ENCODE results near the gene WSCD2.

The WSCD2 gene

DNA sequence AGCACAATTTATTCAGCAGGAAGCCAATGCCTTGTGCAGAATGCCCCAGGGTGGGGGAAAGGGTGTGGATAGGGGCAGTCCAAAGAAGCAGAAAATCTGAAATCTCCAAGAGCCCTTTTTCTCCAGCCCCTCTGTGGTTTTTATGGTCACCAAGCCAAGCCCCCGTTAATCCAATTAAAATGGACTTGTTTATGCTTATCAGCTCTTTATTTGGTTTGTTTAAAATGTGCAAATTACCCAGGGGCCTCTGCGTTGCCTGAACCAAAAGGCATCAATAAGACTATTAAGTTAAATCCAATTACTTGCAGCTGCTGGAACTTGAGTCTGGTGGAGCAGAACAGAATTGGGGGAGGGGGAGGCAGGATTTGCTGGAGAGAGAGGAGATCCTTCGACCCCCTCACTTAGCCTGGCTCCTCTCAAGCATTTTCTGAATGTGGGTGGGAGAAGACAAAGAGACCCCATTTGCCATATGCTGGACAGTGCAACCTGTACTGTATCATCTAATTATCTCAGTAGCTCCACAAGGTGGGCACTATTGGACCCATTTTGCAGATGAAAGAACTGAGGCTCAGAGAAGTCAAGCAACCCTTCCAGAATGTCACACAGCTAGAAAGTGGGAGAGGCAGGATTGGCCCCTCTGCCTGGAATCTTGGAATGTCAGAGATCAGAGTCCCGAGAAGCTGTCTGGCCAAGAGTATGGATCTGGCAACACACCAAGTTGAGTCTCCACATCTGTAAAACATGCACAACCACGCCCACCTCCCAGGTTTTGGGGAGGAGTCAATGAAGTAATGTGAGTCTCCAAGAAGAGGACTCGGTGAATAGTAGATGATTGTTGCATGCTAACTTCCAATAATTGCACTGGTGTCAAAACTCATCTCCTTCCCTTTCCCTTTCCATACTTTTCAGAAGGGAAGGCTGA, 143.1 kb downstream of the WSCD2 start:
- no peak for DNase-seq

DNA sequence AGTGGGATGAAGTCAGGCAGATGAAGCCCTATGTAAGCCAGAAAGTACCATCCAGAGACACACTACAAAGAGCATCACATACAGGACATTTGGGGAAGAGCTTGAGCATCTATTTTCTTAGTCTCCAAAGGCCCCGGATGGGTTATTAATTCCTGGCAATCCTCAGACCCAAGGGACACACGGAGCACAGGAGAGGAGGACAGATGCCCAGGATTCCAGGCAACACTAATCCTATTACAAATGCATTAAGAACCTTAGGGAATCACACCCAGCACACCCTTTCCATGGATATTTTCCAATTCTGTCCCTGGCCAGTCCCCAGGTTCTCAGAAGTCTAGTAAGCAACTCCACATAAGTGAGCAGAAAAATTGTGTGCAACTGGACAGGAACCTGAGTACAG, 144.1 kb downstream of the WSCD2 start:
- no peak for DNase-seq

DNA sequence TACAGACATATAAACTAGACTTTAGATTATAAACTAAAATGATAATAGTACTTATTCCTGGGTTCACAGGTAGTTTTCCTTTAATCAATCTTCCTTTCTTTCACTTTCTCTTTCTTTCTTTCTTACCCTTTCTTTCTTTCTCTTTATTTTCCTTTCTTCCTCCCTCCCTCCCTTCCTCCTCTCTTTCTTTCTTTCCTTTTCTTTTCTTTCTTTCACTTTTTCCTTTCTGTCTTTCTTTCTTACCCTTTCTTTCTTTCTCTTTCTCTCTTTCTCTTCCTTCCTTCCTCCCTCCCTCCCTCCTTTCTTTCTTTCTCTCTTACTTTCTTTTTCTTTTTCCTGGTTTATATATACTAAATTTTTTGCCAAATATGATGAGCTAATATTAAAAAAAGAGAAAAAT, 148.5 kb downstream of the WSCD2 start:
- DNase-seq: no peak

DNA sequence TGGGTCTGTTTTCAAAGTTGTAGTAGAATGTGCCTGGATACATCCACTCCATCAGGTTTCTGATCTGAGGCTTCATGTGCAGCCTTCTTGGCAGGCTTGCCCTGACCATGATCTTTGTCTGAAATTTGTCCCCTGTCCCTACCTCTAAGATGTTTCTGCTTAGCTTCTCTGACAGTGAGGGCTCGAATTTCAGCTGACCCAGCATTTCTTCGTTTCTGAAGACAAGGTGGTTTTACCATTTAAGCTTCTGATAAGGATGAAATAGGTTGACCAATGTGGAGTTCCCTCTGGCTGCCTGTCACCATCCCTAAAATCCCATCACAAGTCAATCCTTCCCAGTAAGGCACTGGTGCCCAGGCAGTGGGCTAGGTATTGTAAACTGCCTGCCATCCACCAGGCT, 153.1 kb downstream of the WSCD2 start:
- no peak for DNase-seq

DNA sequence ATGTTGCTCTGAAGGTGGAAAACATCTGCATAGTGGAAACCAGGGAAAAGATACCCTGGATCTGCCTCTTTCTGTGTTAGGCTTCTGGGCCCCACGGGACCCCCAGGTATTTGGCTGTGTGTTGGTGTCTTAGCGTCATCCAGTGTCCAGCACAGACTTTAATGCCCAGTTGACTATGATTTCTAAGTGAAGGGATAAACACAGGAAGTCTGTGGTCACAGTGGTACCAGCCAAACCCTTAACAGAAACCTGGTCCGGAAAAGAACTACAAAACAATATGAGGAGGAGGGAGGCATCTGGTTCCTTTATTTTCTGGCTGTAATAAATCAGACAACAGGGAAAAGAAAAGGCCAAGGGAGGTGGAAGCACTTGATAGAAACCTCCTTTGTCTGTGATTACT, 153.6 kb downstream of the WSCD2 start:
- DNase-seq: no peak

DNA sequence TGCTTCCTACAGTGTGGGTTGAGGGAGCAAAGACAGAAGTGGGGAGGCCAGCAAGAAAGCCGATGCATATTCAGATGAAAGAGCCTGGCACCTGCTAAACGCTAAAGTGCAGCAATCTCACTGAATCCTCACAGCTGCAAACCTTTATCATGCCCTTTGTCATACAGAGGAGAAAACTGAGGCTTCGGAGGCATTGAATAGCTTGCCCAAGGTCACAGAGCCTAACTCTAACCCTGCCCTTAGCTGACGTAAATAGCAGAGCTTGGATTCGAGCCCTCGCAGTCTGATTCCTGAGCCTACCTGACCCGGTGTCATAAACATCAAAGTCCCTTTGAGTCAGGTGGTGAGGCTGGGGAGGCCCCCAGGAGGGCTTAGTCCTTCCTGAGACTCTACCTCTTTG, 155.1 kb downstream of the WSCD2 start:
- DNase-seq: no peak

DNA sequence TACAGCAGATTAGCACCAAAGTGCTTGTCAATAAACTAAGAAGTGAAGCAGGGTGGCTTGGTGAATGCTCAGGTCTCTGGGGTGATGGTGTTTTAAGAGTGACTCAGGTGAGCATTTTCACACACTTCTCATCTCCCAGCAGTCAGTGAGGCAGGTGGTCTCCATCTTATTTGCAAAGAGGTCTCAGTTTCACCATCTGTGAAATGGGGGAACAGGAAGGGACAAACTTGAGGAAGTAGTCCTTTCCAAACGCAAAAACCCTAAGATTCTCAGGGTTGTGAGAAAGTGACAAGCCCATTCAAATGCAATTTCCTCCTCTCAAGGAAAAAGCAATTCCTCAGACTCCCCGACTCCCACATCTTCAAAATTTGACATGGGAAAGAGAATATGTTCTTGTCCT, 155.9 kb downstream of the WSCD2 start:
- no peak for DNase-seq

DNA sequence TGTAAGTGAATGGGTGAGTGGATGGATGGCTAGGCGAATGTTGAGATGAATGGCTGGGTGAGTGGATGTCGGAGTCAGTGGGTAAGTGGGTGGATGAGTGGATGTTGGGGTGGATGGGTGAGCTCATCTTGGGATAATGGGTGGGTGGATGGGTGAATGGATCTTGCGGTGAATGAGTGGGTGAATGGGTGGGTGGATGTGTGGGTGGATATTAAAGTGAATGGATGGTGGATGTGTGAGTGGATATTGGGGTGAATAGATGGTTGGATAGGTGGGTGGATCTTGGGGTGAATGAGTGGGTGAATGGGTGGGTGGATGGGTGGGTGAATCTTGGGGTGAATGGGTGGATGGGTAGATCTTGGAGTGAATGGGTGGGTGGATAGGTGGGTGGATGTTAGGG, 158.1 kb downstream of the WSCD2 start:
- no peak for DNase-seq

DNA sequence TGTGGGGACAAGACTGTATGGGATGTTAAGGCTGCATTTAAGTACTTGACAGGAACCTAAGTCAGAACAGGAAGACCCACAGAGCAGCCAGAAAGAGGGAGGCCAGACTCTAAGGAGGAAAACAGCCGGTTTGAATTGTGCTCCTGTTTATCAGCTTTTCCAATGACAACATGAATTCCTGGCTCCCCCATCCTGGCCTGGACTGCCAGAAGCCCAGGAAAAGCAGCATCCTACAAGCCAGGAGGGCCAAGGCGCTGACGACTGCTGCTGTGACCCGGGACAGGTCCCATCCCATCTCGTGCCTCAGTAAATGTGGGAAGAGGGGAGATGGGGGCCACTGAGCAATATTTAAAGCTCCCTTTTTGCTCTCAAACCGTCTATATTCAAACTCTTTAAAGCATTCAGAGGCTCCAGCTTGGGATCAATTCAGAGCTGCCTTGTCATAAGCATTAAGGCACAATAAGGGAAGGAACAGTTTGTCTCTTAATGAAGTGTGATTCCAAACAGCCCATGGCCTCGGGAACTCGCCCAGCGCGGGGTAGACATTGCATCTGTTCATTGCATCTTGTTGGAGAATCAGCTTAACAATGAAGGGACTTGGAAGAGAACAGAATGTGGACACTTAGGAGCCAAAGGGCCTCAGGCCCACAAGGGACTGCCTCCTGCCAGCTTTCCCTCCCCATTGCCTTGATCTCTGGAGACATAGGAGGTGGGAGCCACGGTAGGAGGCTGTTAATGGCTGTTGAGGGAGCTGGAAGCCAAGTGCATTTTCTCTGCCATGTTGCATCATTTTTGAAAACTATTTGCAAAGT, 160.5 kb downstream of the WSCD2 start:
- no peak for DNase-seq

DNA sequence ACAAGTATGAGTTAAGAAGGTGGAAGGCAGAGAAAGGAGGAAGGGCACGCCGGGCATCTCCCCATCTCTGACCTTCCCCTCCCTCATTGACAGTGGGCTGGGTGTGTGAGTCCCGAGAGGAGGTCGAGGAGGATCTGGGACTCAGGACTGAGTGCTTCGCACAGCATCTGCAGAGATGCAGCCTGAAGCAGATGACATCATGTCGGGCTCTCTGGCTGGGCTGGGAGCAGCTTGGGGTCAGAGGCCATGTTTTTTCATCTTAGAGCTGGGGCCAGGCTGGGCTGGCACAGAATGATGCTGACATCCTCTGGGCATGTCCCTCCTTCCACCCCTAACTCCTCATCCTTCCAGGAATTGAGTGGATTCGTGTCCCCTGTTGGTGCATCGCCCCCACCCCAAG, 166.6 kb downstream of the WSCD2 start:
- DNase-seq: no peak

DNA sequence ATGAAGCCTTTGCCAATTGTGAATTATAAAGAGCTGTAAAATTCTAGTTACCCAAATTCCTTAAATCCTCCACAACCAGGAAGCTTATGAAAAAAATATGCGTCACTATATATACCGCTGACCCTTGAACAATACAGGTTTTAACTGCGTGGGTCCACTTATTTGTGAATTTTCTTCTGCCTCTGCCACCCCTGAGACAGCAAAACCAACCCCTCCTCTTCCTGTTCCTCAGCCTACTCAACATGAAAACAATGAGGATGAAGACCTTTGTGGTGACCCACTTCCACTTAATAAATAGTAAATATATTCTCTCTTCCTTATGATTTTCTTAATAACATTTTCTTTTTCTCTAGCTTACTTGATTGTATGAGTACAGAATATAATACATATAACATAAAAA, 167.9 kb downstream of the WSCD2 start:
- no peak for DNase-seq

DNA sequence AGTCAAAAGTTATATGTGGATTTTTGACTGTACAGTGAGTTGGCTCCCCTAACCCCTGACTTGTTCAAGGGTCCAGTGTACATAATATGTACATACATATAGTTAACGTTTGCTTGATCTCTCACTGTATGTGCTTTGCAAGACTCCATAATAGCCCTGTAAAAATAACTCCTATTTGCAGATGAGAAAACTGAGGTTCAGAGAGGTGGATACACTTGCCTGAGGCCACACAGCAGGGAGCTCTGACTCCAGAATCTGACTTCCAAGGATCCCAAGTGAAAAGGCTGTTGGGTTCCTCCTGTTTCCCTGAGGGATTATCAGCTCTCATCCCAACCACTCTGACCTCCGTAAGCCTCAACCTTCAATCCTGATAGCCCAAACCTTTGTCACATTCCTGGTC, 168.3 kb downstream of the WSCD2 start:
- DNase-seq: no peak

DNA sequence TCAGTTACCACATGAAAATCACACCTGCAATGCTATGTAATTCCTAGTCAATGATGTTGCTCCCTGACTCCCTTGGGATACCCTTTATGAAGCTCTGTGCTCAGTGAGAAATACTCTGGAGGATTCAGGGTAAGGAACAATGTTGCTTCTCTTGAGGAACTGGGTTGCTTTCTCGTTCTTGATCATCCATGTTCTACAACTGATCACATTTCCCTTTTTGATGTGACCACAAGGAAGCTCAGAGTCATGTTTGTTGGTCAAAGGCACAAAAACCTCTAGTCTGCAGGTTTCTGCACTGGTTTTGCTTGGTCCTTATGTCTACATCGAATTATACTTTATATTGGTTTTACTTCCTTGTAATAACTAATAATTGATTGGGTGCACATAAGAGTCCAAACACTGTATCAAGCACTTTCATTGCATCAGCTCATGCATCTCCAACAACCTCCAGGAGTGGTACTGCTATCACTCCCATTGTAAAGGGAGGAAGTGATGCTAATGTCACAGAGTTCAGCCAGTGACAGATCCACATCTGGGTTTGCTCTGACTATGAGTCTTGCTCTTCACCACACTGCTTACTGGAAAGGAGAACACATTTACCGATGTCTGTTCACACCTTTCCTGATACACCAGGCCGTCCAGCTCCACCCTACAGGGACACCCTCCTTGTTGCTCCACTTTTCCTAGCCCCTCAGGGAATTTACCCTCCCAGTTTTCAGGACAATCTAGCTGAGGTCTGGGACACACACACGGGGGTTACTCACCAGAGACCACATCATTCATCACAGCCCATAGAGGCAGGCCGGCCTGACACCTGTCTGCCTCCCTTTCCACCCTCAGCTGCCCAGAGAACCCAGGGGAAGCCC, 169.0 kb downstream of the WSCD2 start:
- DNase-seq: no peak

DNA sequence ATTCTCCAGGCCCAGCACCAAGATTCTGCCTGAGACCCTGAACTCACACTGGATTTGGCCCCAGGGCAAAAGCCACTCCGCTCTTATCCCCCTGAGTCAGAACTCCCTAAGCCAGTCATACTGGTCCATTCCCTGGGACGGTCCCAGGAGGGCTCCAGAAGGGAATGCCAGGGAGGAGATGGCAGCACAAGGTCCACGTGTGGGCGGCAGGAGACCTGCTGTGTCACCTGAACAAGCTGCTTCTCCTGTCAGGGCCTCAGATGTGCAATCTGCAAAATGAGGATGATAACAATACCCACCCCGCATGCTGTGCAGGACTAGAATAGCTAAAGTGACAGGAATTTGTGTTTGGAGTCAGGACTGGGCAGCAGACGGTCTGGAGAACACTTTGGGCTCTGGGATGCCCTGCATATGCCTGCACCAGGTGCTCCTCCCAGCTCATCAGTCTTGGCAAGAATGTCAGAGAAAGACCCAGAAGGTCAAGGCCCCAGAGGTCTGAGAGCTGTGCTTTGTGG, 169.7 kb downstream of the WSCD2 start:
- no peak for DNase-seq

DNA sequence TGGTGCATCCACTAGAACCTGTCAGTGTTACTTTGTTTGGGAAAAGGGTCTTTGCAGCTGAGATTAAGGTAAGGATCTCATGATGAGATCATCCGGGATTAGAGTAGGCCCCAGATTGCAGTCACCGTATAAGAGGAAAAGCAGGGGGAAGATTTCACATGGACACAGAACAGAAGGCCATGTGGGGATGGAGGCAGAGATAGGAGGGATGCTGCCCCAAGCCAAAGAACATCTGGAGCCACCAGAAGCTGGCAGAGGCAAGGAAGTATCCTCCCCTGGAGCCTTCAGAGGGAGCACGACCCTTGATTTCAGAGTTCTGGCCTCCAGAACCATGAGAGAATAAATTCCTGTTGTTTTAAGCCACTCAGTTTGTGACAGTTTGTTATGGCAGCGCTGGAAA, 170.4 kb downstream of the WSCD2 start:
- no peak for DNase-seq

Measured in CD4-positive, alpha-beta T cell treated with Interferon gamma for 1 hour (primary cell).